ENCODE measurements around the gene ARID1A. TPM values are rescaled to one million over a fixed set of nuclear protein-coding genes. Genes with fewer than 3 reads are reported as not detected.

The ARID1A gene
- total RNA-seq, 1 donor from 2014 or later, result 70.0 TPM

DNA sequence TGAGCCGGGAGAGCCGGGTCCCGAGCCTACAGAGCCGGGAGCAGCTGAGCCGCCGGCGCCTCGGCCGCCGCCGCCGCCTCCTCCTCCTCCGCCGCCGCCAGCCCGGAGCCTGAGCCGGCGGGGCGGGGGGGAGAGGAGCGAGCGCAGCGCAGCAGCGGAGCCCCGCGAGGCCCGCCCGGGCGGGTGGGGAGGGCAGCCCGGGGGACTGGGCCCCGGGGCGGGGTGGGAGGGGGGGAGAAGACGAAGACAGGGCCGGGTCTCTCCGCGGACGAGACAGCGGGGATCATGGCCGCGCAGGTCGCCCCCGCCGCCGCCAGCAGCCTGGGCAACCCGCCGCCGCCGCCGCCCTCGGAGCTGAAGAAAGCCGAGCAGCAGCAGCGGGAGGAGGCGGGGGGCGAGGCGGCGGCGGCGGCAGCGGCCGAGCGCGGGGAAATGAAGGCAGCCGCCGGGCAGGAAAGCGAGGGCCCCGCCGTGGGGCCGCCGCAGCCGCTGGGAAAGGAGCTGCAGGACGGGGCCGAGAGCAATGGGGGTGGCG is 371 bp downstream of the ARID1A start:
- H3K4me3 Mint-ChIP-seq (ENCODE audit: unreplicated experiment), result peak overlapping the region; percentile 55
- DNase-seq (ENCODE audit: extremely low spot score, unreplicated experiment), result no peak

GRCh38 chr1:26696654-26697430 is 1.0 kb downstream of the ARID1A start:
- no peak for TF ChIP-seq CTCF (IDR thresholded peaks at IDR 0.05)
- Mint-ChIP-seq H3K36me3 (ENCODE audit: unreplicated experiment) (no peaks in the 10 kb centered on the region), H3K4me3 (ENCODE audit: unreplicated experiment) (peak overlapping the region; percentile 68), H3K27me3 (ENCODE audit: unreplicated experiment) (no peaks in the 10 kb centered on the region), H3K27ac (ENCODE audit: unreplicated experiment) (peak overlapping the region; percentile 48), H3K9me3 (ENCODE audit: unreplicated experiment) (no peaks in the 10 kb centered on the region), H3K4me1 (ENCODE audit: unreplicated experiment) (peaks cover 26% of the 10 kb centered on the region)
- peak; percentile 84 for DNase-seq (ENCODE audit: extremely low spot score, unreplicated experiment)

More for the DNA sequence above, 371 bp downstream of the ARID1A start:
- H3K9me3 Mint-ChIP-seq (ENCODE audit: unreplicated experiment), result no peaks in the 10 kb centered on the region
- no peak overlapping the region for H3K27ac Mint-ChIP-seq (ENCODE audit: unreplicated experiment)
- no peaks in the 10 kb centered on the region for H3K36me3 Mint-ChIP-seq (ENCODE audit: unreplicated experiment)
- H3K27me3 Mint-ChIP-seq (ENCODE audit: unreplicated experiment), result no peaks in the 10 kb centered on the region
- TF ChIP-seq CTCF (IDR thresholded peaks at IDR 0.05), result no peak
- H3K4me1 Mint-ChIP-seq (ENCODE audit: unreplicated experiment), result peaks cover 32% of the 10 kb centered on the region

GRCh38 chr1:26697431-26697977 is 1.7 kb downstream of the ARID1A start:
- no peak for TF ChIP-seq CTCF (IDR thresholded peaks at IDR 0.05)
- Mint-ChIP-seq H3K4me3 (ENCODE audit: unreplicated experiment) (no peak overlapping the region), H3K36me3 (ENCODE audit: unreplicated experiment) (no peaks in the 10 kb centered on the region), H3K27me3 (ENCODE audit: unreplicated experiment) (no peaks in the 10 kb centered on the region), H3K9me3 (ENCODE audit: unreplicated experiment) (no peaks in the 10 kb centered on the region), H3K27ac (ENCODE audit: unreplicated experiment) (peak overlapping the region; percentile 71), H3K4me1 (ENCODE audit: unreplicated experiment) (peaks cover 22% of the 10 kb centered on the region)
- DNase-seq (ENCODE audit: extremely low spot score, unreplicated experiment), result no peak

- Mint-ChIP-seq H3K36me3 (ENCODE audit: unreplicated experiment) (no peaks in the 10 kb centered on the region), H3K27me3 (ENCODE audit: unreplicated experiment) (no peaks in the 10 kb centered on the region), H3K9me3 (ENCODE audit: unreplicated experiment) (no peaks in the 10 kb centered on the region), H3K27ac (ENCODE audit: unreplicated experiment) (no peak overlapping the region), H3K4me3 (ENCODE audit: unreplicated experiment) (no peak overlapping the region), H3K4me1 (ENCODE audit: unreplicated experiment) (peaks cover 21% of the 10 kb centered on the region)
- TF ChIP-seq CTCF (IDR thresholded peaks at IDR 0.05), result no peak
- DNase-seq (ENCODE audit: extremely low spot score, unreplicated experiment), result no peak
These were observed 2.4 kb downstream of the ARID1A start for GRCh38 chr1:26697978-26698849.
